H9 (cell line): ENCODE data around the gene DDC. TPM values are rescaled to one million over a fixed set of nuclear protein-coding genes. Genes with fewer than 3 reads are reported as not detected.

Experiments used
- DNase-seq: peaks from one replicate; pipeline ENCODE4 v3.0.0-alpha.2; 2017
- H2AFZ ChIP-seq: one replicate; pipeline ENCODE4 v1.6.1; 2013; ENCODE audit warnings: mild to moderate bottlenecking, low read length, control low read depth, moderate library complexity
- H2AK5ac ChIP-seq: 2 replicates; pipeline ENCODE4 v1.6.1; 2013; ENCODE audit warnings: low read length, control low read depth, mixed read lengths; ENCODE audit not compliant: insufficient read length
- H2BK120ac ChIP-seq: one replicate; pipeline ENCODE4 v1.6.1; 2013; ENCODE audit warnings: low read depth, mild to moderate bottlenecking, low read length, control low read depth, inconsistent platforms; ENCODE audit not compliant: poor library complexity, severe bottlenecking
- H2BK12ac ChIP-seq: 2 replicates; pipeline ENCODE4 v1.6.1; 2013; ENCODE audit warnings: low read length, control low read depth, mixed read lengths, low read depth; ENCODE audit not compliant: insufficient read length
- H2BK15ac ChIP-seq: 2 replicates; pipeline ENCODE4 v1.6.1; 2013; ENCODE audit warnings: low read depth, low read length, control low read depth
- H2BK20ac ChIP-seq: one replicate; pipeline ENCODE4 v1.6.1; 2013; ENCODE audit warnings: low read depth, mild to moderate bottlenecking, low read length, control low read depth, inconsistent platforms; ENCODE audit not compliant: poor library complexity, severe bottlenecking
- H2BK5ac ChIP-seq: 2 replicates; pipeline ENCODE4 v1.6.1; 2013; ENCODE audit warnings: low read length, control low read depth, mixed read lengths; ENCODE audit not compliant: insufficient read length
- H3K14ac ChIP-seq: 2 replicates; pipeline ENCODE4 v1.6.1; 2013; ENCODE audit warnings: low read length, control low read depth; ENCODE audit not compliant: insufficient read depth
- H3K18ac ChIP-seq: 2 replicates; pipeline ENCODE4 v1.6.1; 2013; ENCODE audit warnings: low read depth, mild to moderate bottlenecking, mixed read lengths, low read length, control low read depth; ENCODE audit not compliant: insufficient read length
- H3K23ac ChIP-seq: 2 replicates; pipeline ENCODE4 v1.6.1; 2013; ENCODE audit warnings: low read length, control low read depth, mixed read lengths, low read depth; ENCODE audit not compliant: insufficient read length
- H3K23me2 ChIP-seq: 2 replicates; pipeline ENCODE4 v1.6.1; 2013; ENCODE audit warnings: low read depth, mild to moderate bottlenecking, mixed read lengths, low read length, control low read depth; ENCODE audit not compliant: insufficient read length, poor library complexity, severe bottlenecking
- H3K27ac ChIP-seq: 2 replicates; pipeline ENCODE4 v1.5.1; 2013; ENCODE audit warnings: low read length, control low read depth, mixed read lengths, low read depth; ENCODE audit not compliant: insufficient read length
- H3K27me3 ChIP-seq: 2 replicates; pipeline ENCODE4 v1.6.1; 2013; ENCODE audit warnings: low read length, control low read depth, inconsistent platforms; ENCODE audit not compliant: insufficient read depth
- H3K4ac ChIP-seq: 2 replicates; pipeline ENCODE4 v1.6.1; 2013; ENCODE audit warnings: low read depth, mild to moderate bottlenecking, control low read depth, inconsistent platforms, low read length, moderate library complexity
- H3K4me1 ChIP-seq: 2 replicates; pipeline ENCODE4 v1.6.1; 2013; ENCODE audit warnings: low read length, control low read depth, inconsistent platforms; ENCODE audit not compliant: insufficient read depth
- H3K4me2 ChIP-seq: 2 replicates; pipeline ENCODE4 v1.6.1; 2013; ENCODE audit warnings: low read length, control low read depth, mixed read lengths; ENCODE audit not compliant: insufficient read length, insufficient read depth
- H3K56ac ChIP-seq: 2 replicates; pipeline ENCODE4 v1.6.1; 2013; ENCODE audit warnings: low read depth, mild to moderate bottlenecking, mixed read lengths, low read length, control low read depth; ENCODE audit not compliant: insufficient read length
- H3K79me1 ChIP-seq: 2 replicates; pipeline ENCODE4 v1.6.1; 2013; ENCODE audit warnings: low read depth, mild to moderate bottlenecking, moderate library complexity, low read length, control low read depth, inconsistent platforms; ENCODE audit not compliant: insufficient read depth, poor library complexity, severe bottlenecking
- H3K79me2 ChIP-seq: 2 replicates; pipeline ENCODE4 v1.6.1; 2013; ENCODE audit warnings: low read length, control low read depth, inconsistent platforms; ENCODE audit not compliant: insufficient read depth
- H3K9ac ChIP-seq: 2 replicates; pipeline ENCODE4 v1.6.1; 2013; ENCODE audit warnings: low read length, control low read depth, mixed read lengths; ENCODE audit not compliant: insufficient read length; ENCODE audit errors: extremely low read depth
- H3K9me3 ChIP-seq: one replicate; pipeline ENCODE4 v1.6.1; 2013; ENCODE audit warnings: low read depth, low read length, inconsistent platforms; ENCODE audit not compliant: control insufficient read depth
- H3T11ph ChIP-seq: one replicate; pipeline ENCODE4 v1.6.1; 2013; ENCODE audit warnings: mild to moderate bottlenecking, low read length, control low read depth, inconsistent platforms
- H4K20me1 ChIP-seq: one replicate; pipeline ENCODE4 v1.6.1; 2013; ENCODE audit not compliant: control insufficient read depth, insufficient read length, insufficient read depth
- H4K5ac ChIP-seq: 2 replicates; pipeline ENCODE4 v1.6.1; 2013; ENCODE audit warnings: low read depth, mild to moderate bottlenecking, mixed read lengths, low read length, control low read depth; ENCODE audit not compliant: insufficient read length
- H4K8ac ChIP-seq: replicated peaks from 2 replicates; pipeline ENCODE4 v1.6.1; 2013; ENCODE audit warnings: low read length, control low read depth, mixed read lengths, low read depth; ENCODE audit not compliant: insufficient read length
- H4K91ac ChIP-seq: 2 replicates; pipeline ENCODE4 v1.6.1; 2013; ENCODE audit warnings: low read depth, mild to moderate bottlenecking, moderate library complexity, mixed read lengths, low read length, control low read depth; ENCODE audit not compliant: insufficient read length
- H3K27ac Mint-ChIP-seq, 3 experiments: 2 replicates in 2 of 3; 3 replicates in 1 of 3; pipeline ENCODE4 v1.8.0; 2020 to 2021; ENCODE audit warnings: mixed read lengths in 3 of 3, mild to moderate bottlenecking in 1 of 3, moderate library complexity in 1 of 3
- H3K27me3 Mint-ChIP-seq: 2 replicates; pipeline ENCODE4 v1.8.0; 2021; ENCODE audit warnings: low read depth, mild to moderate bottlenecking, moderate library complexity, mixed read lengths
- H3K36me3 Mint-ChIP-seq, 3 experiments: 2 replicates in 2 of 3; 3 replicates in 1 of 3; pipeline ENCODE4 v1.8.0; 2020 to 2021; ENCODE audit warnings: low read depth in 3 of 3, mixed read lengths in 3 of 3; ENCODE audit not compliant: insufficient read depth in 1 of 3
- H3K4me1 Mint-ChIP-seq, 2 experiments: 2 replicates each; pipeline ENCODE4 v1.8.0; 2020; ENCODE audit warnings: mixed read lengths in 2 of 2
- H3K4me3 Mint-ChIP-seq, 2 experiments: 2 replicates in 1 of 2; 3 replicates in 1 of 2; pipeline ENCODE4 v1.8.0; 2020 to 2021; ENCODE audit warnings: mild to moderate bottlenecking in 2 of 2, mixed read lengths in 2 of 2, moderate library complexity in 1 of 2
- H3K9me3 Mint-ChIP-seq, 2 experiments: 2 replicates in 1 of 2; 3 replicates in 1 of 2; pipeline ENCODE4 v1.8.0; 2020; ENCODE audit warnings: mild to moderate bottlenecking in 2 of 2, mixed read lengths in 2 of 2, moderate library complexity in 1 of 2
- WGBS: extraction: QIAGEN DNeasy Blood & Tissue Kit; methylation state at CpG from one replicate; pipeline ENCODE4 v1.1.7; 2013; ENCODE audit warnings: missing lambda C conversion rate, low lambda C conversion rate, mixed read lengths; ENCODE audit not compliant: insufficient read length; ENCODE audit errors: extremely low coverage; 5-methylcytosine and 5-hydroxymethylcytosine counted together
- total RNA-seq: library from RNA; stranded (reverse); gene quantifications from 2 replicates; pipeline ENCODE4 v1.2.1, GENCODE V29; 2021
- TF ChIP-seq, protein P1 (sequence below): fragments of 200-600 bp; sonication (generic); conservative IDR thresholded peaks from 3 replicates; pipeline ENCODE4 v1.8.0; 2021; ENCODE audit warnings: antibody characterized with exemption, mild to moderate bottlenecking

The DDC gene
- total RNA-seq, 1 experiment from 2014 or later = not detected

- DNase-seq = no peak
- H3K4me3 Mint-ChIP-seq = no peak overlapping the region
- H4K8ac ChIP-seq = no peak overlapping the region
- peaks cover 3% of the 10 kb centered on the region; the same call in 1 of the 2 replicates for H3K4me1 ChIP-seq
- no peaks in the 10 kb centered on the region for H3K23me2 ChIP-seq
- H3K56ac ChIP-seq = no peak overlapping the region
- no CpG with 5 or more reads among the region's 2 CpGs for WGBS
- H2AK5ac ChIP-seq = no peak overlapping the region
- no peaks in the 10 kb centered on the region for H3K79me2 ChIP-seq
- no peaks in the 10 kb centered on the region for H4K20me1 ChIP-seq
- no peaks in the 10 kb centered on the region for H3K36me3 Mint-ChIP-seq
- no peak overlapping the region for H3K18ac ChIP-seq
- H4K91ac ChIP-seq = no peak overlapping the region
- H3K4me2 ChIP-seq = no peak overlapping the region
- H2AFZ ChIP-seq = no peak overlapping the region
- H3K23ac ChIP-seq = no peak overlapping the region
- no peak overlapping the region for H3T11ph ChIP-seq
- no peak overlapping the region for H4K5ac ChIP-seq
- H3K14ac ChIP-seq = no peak overlapping the region
- peaks cover 28 to 53% of the 10 kb centered on the region in 2 experiments for H3K4me1 Mint-ChIP-seq
- no peak overlapping the region for H3K9ac ChIP-seq
- no peaks in the 10 kb centered on the region; the same call in 1 of the 2 replicates for H3K27me3 Mint-ChIP-seq
- H3K27ac Mint-ChIP-seq = no peak overlapping the region; a peak in 1 of 7 replicates
- no peak overlapping the region for H2BK120ac ChIP-seq
- no peak overlapping the region for H2BK5ac ChIP-seq
- no peak overlapping the region for H2BK15ac ChIP-seq
- no peaks in the 10 kb centered on the region; a peak in 1 of 5 replicates for H3K9me3 Mint-ChIP-seq
- H3K4ac ChIP-seq = no peak overlapping the region
- H3K27me3 ChIP-seq = no peaks in the 10 kb centered on the region
- H3K27ac ChIP-seq = no peak overlapping the region
- H2BK12ac ChIP-seq = no peak overlapping the region
- H3K79me1 ChIP-seq = no peaks in the 10 kb centered on the region
- H3K9me3 ChIP-seq = no peaks in the 10 kb centered on the region
- H2BK20ac ChIP-seq = no peak overlapping the region
- TF ChIP-seq, protein P1, sequence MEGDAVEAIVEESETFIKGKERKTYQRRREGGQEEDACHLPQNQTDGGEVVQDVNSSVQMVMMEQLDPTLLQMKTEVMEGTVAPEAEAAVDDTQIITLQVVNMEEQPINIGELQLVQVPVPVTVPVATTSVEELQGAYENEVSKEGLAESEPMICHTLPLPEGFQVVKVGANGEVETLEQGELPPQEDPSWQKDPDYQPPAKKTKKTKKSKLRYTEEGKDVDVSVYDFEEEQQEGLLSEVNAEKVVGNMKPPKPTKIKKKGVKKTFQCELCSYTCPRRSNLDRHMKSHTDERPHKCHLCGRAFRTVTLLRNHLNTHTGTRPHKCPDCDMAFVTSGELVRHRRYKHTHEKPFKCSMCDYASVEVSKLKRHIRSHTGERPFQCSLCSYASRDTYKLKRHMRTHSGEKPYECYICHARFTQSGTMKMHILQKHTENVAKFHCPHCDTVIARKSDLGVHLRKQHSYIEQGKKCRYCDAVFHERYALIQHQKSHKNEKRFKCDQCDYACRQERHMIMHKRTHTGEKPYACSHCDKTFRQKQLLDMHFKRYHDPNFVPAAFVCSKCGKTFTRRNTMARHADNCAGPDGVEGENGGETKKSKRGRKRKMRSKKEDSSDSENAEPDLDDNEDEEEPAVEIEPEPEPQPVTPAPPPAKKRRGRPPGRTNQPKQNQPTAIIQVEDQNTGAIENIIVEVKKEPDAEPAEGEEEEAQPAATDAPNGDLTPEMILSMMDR = no peak
These were observed 8.1 kb downstream of the DDC start for GRCh38 chr7:50557099-50557498.
